NCI-H1436 treated with DMSO at 0.1 percent for 48 hours (cell line): ENCODE data around the gene APLF.

Source experiments
- DNase-seq: peaks from one replicate; lab custom pipeline; 2025; lab: John Stamatoyannopoulos, UW

APLF gene

GRCh38 chr2:68467077-68467960, at the start of gene APLF, which contains the start of gene FBXO48:
Gene APLF, plus strand, starts transcription at chr2:68467585. Its CDS starts 147 bp downstream, at chr2:68467732.
Gene FBXO48, minus strand, starts transcription at chr2:68467294. Its CDS starts 2,149 bp downstream, at chr2:68465145.
- peak; percentile 94 for DNase-seq

GRCh38 chr2:68417926-68418325, 49.5 kb upstream of the APLF start:
- no peak for DNase-seq

- no peak for DNase-seq
Measured at GRCh38 chr2:68418419-68418818, 49.0 kb upstream of the APLF start.

GRCh38 chr2:68418855-68419254, 48.5 kb upstream of the APLF start:
- no peak for DNase-seq

GRCh38 chr2:68420254-68420910, 47.0 kb upstream of the APLF start:
- DNase-seq: no peak

GRCh38 chr2:68423966-68424650, 43.3 kb upstream of the APLF start:
- no peak for DNase-seq

GRCh38 chr2:68425503-68425902, 41.9 kb upstream of the APLF start:
- no peak for DNase-seq

GRCh38 chr2:68426446-68426845, 40.9 kb upstream of the APLF start:
- DNase-seq: no peak

GRCh38 chr2:68426848-68427579, 40.4 kb upstream of the APLF start:
- no peak for DNase-seq

GRCh38 chr2:68428126-68428525, 39.3 kb upstream of the APLF start:
- DNase-seq: no peak

GRCh38 chr2:68428746-68429145, 38.6 kb upstream of the APLF start:
- no peak for DNase-seq

- no peak for DNase-seq
Measured at GRCh38 chr2:68429311-68429826, 38.0 kb upstream of the APLF start.

- DNase-seq: no peak
Measured at GRCh38 chr2:68431316-68431972, 35.9 kb upstream of the APLF start.

- no peak for DNase-seq
Measured at GRCh38 chr2:68432696-68433658, 34.4 kb upstream of the APLF start.

- DNase-seq: no peak
Measured at GRCh38 chr2:68434981-68435380, 32.4 kb upstream of the APLF start.

GRCh38 chr2:68435615-68436014, 31.8 kb upstream of the APLF start:
- no peak for DNase-seq

- DNase-seq: no peak
Measured at GRCh38 chr2:68436270-68436669, 31.1 kb upstream of the APLF start.

- DNase-seq: no peak
Measured at GRCh38 chr2:68438455-68439303, 28.7 kb upstream of the APLF start.
